Fibroblast of lung (primary cell): ENCODE measurements around the gene DLG2.

Source experiments
- CTCF ChIP-seq, 2 donors: IDR thresholded peaks in 1 of 2; conservative IDR thresholded peaks in 1 of 2; 1 replicate in 1 of 2; 2 replicates in 1 of 2; pipeline ENCODE4 v1.5.1; 2011 to 2012; ENCODE audit warnings: low read length in 2 of 2, control low read depth in 1 of 2, inconsistent platforms in 1 of 2, low read depth in 1 of 2, mild to moderate bottlenecking in 1 of 2
- EZH2 ChIP-seq: IDR thresholded peaks from 2 replicates; pipeline ENCODE4 v1.5.1; 2012; ENCODE audit warnings: low read length, control low read depth, mild to moderate bottlenecking; ENCODE audit errors: missing control alignments

GRCh38 chr11:85472953-85473352 lies 154.2 kb downstream of the DLG2 start:
- TF ChIP-seq EZH2 (no peak), CTCF (conservative IDR thresholded peaks at IDR 0.05 in 1 of 2, IDR thresholded peaks at IDR 0.05 in 1 of 2; ENCODE audit: low read depth in 1 of 2, low read length in 2 of 2) (no peak)
